LNCAP (cell line): ENCODE measurements around the gene BHLHE40.

ENCODE experiments used
- CTCF ChIP-seq: fragments of 450-650 bp; IDR thresholded peaks from 2 replicates; pipeline ENCODE4 v1.5.1; 2017; ENCODE audit warnings: mild to moderate bottlenecking

Gene BHLHE40

GRCh38 chr3:4978204-4978965, 852 bp upstream of the BHLHE40 start:
- TF ChIP-seq CTCF = no peak

DNA sequence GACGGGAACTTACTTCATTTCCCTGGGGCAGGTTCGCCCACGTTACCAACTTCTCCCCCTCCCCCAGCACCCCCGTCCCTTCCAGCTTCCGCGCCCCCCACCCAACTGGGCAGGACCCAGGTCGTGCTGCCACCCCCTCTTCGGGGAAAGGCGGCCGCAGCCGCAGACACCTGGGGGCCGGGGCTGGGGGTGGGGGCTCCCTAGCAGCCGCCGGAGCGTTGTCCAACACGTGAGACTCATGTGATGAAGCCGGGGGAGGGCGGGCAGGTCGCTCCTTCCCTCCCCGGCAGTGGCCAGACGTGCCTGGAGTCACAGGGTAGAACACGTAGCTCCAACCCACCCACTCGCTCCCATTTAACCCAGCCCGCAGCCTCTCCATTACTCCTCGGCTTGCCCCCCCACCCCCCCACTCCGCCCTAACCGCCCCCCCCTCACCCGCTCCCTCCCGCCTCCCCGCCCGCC, 240 bp upstream of the BHLHE40 start:
- TF ChIP-seq CTCF = no peak

DNA sequence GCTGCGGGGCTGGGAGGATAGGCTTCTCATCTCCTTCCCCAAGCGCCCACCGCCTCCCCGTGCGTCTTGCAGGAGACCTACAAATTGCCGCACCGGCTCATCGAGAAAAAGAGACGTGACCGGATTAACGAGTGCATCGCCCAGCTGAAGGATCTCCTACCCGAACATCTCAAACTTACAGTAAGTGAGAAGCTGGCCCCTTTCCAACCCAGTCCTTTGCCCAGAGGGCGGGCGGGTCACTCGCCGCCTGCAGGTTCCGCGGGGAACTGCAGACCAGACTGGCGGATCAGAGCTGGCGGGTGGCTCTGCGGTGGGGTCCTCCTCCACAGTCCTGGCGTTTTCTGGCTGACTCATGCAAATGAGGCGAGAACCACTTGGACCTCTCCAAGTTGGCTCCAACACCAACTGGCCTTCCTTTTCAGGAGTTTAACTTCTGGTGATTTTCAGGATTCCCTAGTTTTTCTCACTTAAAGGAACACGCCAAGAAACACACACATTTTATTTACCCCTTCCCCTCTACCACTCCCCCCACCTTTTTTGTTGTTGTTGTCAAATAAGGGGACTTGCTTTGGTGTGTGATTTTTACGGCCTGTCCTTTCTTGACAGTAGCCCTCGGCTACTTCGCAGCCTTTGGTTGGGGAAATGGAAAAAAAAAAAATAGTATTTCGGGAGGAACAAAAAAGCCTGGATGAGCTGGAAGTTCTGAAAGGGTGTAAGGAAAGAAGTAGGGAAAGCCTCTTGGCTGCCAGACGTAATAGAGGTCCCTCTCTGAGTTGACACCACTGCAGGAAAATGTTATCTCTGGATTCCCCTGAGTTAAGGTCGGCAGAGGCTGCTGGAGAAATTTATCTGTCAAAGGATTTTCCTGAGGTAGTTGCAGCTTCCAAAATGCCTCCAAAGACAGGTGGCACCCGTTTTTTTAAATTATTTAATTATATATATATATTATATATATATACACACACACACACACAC, 1.3 kb downstream of the BHLHE40 start:
- TF ChIP-seq CTCF = peak; percentile 96

- no peak for TF ChIP-seq CTCF
Observed at GRCh38 chr3:4981294-4981664, 2.0 kb downstream of the BHLHE40 start.

GRCh38 chr3:4981665-4982494, 2.6 kb downstream of the BHLHE40 start:
- peak; percentile 25; the same call in 1 of the 2 replicates for TF ChIP-seq CTCF

- TF ChIP-seq CTCF = no peak
Observed at GRCh38 chr3:4982773-4983738, 3.8 kb downstream of the BHLHE40 start.
